Transverse colon (tissue), 4 donors: Measurements from ENCODE around the gene POLE.

ENCODE experiments used
- EP300 ChIP-seq: sonication (generic); formaldehyde crosslinking; IDR thresholded peaks from one replicate; pipeline ENCODE4 v1.6.1; 2017; ENCODE audit warnings: antibody characterized with exemption, low read depth
- POLR2A ChIP-seq: fragments of 450-650 bp; IDR thresholded peaks from one replicate; pipeline ENCODE4 v1.6.1; 2016; ENCODE audit warnings: antibody characterized with exemption, mild to moderate bottlenecking, moderate library complexity
- POLR2AphosphoS5 ChIP-seq, 3 donors: sonication (generic); formaldehyde crosslinking; IDR thresholded peaks; one replicate each; pipeline ENCODE4 v1.6.1; 2016; ENCODE audit warnings: antibody characterized with exemption in 3 of 3
- TF ChIP-seq, protein P1 (sequence below), 5 experiments: fragments of 200-600 bp in 3 of 5; fragments of 450-650 bp in 2 of 5; sonication (generic) in 3 of 5; IDR thresholded peaks; 1 replicate in 2 of 5; 2 replicates in 3 of 5; pipeline ENCODE4 v1.5.1; 2016 to 2017; ENCODE audit warnings: antibody characterized with exemption in 5 of 5, inconsistent platforms in 3 of 5, mild to moderate bottlenecking in 2 of 5, moderate library complexity in 1 of 5

- TF ChIP-seq POLR2A, result no peak
- TF ChIP-seq, protein P1, sequence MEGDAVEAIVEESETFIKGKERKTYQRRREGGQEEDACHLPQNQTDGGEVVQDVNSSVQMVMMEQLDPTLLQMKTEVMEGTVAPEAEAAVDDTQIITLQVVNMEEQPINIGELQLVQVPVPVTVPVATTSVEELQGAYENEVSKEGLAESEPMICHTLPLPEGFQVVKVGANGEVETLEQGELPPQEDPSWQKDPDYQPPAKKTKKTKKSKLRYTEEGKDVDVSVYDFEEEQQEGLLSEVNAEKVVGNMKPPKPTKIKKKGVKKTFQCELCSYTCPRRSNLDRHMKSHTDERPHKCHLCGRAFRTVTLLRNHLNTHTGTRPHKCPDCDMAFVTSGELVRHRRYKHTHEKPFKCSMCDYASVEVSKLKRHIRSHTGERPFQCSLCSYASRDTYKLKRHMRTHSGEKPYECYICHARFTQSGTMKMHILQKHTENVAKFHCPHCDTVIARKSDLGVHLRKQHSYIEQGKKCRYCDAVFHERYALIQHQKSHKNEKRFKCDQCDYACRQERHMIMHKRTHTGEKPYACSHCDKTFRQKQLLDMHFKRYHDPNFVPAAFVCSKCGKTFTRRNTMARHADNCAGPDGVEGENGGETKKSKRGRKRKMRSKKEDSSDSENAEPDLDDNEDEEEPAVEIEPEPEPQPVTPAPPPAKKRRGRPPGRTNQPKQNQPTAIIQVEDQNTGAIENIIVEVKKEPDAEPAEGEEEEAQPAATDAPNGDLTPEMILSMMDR (IDR thresholded peaks at IDR 0.05), result no peak
- no peak for TF ChIP-seq POLR2AphosphoS5 (IDR thresholded peaks at IDR 0.05)
- no peak for TF ChIP-seq EP300
These were observed 3.0 kb upstream of the POLE start for GRCh38 chr12:132690112-132690511.
